NCI-H146 treated with DMSO at 0.1 percent for 48 hours (cell line): ENCODE results near the gene SHISA4.
"Not testable (repeated sequence)": the region's sequence is repeated elsewhere in the genome, so short reads cannot be mapped to it uniquely, and the experiment has no call there.

Source experiments
- DNase-seq: peaks from one replicate; lab custom pipeline; 2025; ENCODE audit not compliant: unreplicated experiment; lab: John Stamatoyannopoulos, UW

SHISA4 gene

GRCh38 chr1:201925981-201926645 lies 37.4 kb downstream of the SHISA4 start:
- no peak for DNase-seq

GRCh38 chr1:201928266-201928665 lies 39.6 kb downstream of the SHISA4 start:
- no peak for DNase-seq

- no peak for DNase-seq
These were observed 41.4 kb downstream of the SHISA4 start for GRCh38 chr1:201930137-201930536.

DNA sequence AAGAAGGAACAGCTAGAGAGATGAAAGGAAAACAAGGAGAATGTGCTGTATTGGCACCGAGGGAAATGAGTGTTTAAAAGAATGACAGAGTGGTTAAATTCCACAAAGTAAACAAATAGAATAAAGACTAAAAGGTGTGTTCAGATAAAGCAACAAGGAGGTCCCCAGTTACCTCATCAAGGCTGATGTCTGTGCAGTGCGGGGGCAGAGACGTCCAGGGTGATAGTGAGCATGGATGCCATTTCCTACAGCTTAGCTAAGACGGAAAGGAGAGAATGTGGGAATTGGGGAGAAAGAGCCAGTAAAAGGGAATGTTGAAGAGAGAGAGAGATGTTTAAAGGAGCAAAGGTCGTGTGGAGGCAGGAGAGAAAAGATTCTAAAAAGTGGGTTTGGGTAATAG lies 42.1 kb downstream of the SHISA4 start:
- DNase-seq, result no peak

- no peak for DNase-seq
These were observed 45.2 kb downstream of the SHISA4 start for GRCh38 chr1:201933840-201934430.

DNA sequence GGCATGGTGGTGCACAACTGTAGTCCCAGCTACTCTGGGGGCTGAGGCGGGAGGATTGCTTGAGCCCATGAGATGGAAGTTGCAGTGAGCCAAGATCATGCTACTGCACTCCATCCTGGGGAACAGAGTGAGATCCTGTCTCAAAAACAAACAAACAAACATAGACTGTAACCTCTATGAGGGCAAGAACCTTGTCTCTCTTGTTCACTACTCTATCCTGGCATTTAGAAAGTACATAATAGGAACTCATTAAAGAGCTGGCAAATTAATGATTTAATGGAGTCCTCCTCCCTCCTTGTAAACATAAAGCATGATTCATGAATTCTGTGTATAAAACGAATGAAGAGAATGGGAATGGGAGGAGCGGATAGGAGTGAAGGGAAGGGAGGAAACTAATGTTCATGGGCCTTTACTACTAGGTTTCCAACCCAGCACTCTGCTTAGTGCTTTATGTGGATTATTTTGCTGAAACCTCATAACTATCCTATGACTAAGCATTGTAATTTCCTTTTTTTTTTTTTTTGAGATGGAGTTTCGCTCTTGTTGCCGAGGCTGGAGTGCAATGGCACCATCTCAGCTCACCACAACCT lies 49.0 kb downstream of the SHISA4 start:
- no peak for DNase-seq

DNA sequence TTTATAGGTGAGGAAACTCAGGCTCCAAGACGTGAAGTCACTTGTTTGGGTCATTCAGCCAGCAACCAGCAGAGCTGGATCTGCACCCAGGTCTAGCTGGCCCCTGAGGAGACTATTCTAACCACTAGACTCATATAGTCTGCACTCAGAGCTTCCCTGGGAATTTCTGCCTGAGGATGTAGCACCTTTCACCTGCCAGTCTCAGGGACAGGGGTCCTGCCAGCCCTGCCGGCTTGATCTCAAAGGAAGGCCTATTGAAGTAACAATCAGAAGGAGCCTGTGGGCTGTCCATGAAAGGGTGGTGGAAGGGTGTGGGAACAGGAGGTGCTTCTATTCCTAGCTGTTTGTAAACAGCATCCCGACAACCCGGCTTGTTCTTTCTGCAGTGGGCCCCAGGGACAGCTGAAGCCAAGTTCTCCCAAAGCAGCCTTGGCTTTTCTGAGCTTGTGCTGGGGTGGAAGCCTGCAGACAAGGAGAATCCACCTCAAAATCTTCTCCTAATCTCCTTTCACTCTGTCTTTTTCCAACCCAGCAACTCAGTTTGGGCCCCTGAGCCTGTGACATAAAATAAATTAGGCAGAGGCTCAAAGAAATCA lies 49.8 kb downstream of the SHISA4 start:
- no peak for DNase-seq

GRCh38 chr1:201939148-201939547 lies 50.5 kb downstream of the SHISA4 start:
- DNase-seq, result no peak

DNA sequence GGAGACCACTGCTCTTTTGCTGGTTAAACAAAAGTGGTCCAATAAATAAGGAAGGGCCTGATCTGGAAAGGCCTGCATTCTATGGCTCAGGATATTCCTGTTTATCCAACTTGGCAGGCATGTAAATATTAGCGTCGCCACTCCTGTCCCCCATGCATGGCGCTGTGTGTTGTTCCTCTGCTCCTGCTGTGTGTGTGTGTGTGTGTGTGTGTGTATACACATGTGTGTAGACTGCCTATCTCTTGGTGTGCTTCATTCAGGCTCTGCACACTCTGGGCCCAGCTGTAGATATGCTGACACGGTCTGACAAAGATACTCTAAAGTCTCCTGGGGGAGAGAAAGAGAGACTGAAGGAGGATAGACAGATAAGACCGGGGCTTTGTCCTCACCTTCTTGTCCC lies 50.9 kb downstream of the SHISA4 start:
- DNase-seq, result no peak

DNA sequence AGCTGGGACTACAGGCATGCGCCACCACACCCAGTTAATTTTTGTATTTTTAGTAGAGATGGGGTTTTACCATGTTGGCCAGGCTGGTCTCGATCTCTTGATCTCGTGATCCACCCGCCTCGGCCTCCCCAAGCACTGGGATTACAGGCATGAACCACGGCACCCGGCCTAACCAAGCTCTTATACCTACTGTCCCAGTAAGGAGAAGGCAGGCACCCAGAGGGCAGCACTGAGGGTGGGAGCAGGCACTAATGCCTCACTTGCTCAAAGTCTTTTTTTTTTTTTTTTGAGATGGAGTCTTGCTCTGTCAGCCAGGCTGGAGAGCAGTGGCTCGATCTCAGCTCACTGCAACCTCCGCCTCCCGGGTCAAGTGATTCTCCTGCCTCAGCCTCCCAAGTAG lies 51.6 kb downstream of the SHISA4 start:
- DNase-seq, result not testable (repeated sequence)

GRCh38 chr1:201941420-201942128 lies 52.9 kb downstream of the SHISA4 start:
- DNase-seq, result no peak

DNA sequence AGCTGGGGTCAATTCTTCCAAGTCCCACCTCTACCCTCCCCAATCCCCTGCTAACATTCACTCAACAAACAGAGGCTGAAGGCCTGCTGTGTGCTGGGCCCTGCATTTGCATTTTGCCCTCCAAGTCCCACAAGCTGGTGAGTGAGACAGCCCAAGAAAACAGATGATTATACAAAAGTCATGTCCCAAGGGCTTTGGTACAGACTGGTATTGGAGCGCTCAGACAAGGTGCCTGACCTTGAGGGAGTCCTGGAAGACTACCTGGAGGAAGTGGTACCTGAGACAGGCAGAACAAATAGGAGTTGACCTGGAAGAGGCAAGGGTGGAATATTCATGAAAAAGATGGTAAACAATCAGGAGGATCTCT lies 53.4 kb downstream of the SHISA4 start:
- DNase-seq, result no peak
